ENCODE results near the gene DTYMK.
"Not testable (repeated sequence)": the region's sequence is repeated elsewhere in the genome, so short reads cannot be mapped to it uniquely, and the experiment has no call there.

The DTYMK gene

DNA sequence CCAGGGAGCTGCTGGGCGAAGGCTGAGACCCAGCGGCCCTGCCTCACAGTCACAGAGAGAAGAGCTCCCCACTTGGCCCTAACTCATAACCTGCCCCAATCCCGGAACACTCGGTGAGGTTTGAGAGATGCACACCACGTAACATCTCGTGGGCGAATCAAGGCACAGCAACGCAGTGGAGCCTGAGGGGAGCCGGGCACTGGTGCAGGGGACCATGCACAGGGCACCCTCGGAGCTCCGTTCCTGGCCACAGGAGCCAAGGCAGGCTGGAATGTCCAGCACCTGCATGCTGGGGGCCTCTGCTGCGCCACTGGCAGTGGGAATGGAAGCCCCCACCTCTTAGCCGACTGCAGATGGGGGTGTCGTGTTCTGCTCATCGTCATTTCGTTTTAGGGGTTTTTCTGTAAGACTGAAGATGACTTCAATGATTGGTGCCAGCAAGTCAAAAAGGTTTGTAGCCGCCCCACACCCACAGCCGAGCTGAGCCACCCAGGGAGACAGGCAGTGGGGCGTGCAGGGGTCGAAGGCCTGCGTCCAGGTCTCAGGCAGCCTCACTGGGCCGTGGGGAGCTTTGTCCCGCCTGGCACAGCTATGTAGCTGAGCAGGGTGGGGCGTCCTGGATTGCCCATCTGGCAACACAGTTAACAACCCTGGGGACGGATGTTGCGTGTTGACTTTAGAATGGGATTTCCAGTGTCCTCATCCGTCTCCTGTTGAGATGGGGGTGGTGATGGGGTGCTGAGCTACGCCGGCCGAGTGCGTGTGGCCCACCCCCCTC is 16.1 kb downstream of the DTYMK start:
- TF ChIP-seq, protein P1, sequence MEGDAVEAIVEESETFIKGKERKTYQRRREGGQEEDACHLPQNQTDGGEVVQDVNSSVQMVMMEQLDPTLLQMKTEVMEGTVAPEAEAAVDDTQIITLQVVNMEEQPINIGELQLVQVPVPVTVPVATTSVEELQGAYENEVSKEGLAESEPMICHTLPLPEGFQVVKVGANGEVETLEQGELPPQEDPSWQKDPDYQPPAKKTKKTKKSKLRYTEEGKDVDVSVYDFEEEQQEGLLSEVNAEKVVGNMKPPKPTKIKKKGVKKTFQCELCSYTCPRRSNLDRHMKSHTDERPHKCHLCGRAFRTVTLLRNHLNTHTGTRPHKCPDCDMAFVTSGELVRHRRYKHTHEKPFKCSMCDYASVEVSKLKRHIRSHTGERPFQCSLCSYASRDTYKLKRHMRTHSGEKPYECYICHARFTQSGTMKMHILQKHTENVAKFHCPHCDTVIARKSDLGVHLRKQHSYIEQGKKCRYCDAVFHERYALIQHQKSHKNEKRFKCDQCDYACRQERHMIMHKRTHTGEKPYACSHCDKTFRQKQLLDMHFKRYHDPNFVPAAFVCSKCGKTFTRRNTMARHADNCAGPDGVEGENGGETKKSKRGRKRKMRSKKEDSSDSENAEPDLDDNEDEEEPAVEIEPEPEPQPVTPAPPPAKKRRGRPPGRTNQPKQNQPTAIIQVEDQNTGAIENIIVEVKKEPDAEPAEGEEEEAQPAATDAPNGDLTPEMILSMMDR (IDR thresholded peaks at IDR 0.05; ENCODE audit: low read depth, low read length) = no peak
- no peak overlapping the region for H3K4me3 ChIP-seq (ENCODE audit: low read depth, low read length)

DNA sequence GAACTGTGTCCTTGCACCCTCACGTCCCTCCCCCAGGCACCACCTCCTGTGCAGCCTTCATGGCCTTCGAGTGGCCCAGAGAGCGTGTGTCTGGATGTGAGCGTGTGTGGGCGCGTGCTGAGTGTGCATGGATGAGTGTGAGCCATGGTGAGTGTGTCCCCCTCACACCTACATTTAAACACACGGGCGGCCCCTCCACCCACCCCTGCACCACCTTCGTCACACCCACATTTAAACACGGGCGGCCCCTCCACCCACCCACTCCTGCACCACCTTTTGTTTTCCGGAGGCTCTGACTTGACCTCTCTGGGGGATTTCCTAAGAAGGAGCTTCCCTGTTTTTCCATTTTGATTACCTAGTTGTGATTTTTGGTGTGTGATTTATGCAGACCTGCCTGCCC is 17.8 kb downstream of the DTYMK start:
- TF ChIP-seq, protein P1 (IDR thresholded peaks at IDR 0.05; ENCODE audit: low read depth, low read length) = no peak
- H3K4me3 ChIP-seq (ENCODE audit: low read depth, low read length) = no peak overlapping the region

DNA sequence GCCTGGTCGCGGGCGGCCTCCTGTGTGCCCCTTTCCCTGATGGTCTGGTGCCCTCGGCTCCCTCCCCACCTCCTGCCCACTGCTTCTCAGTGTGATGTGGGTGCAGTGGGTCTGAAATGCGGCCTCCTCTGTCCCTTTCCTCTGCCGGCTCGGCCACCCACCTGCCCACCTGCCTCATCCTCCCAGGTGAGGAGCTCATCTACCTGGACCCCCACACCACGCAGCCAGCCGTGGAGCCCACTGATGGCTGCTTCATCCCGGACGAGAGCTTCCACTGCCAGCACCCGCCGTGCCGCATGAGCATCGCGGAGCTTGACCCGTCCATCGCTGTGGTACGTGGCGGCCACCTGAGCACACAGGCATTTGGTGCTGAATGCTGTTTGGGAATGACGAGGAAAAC is 18.3 kb downstream of the DTYMK start:
- TF ChIP-seq, protein P1 (IDR thresholded peaks at IDR 0.05; ENCODE audit: low read depth, low read length) = no peak
- no peak overlapping the region for H3K4me3 ChIP-seq (ENCODE audit: low read depth, low read length)

DNA sequence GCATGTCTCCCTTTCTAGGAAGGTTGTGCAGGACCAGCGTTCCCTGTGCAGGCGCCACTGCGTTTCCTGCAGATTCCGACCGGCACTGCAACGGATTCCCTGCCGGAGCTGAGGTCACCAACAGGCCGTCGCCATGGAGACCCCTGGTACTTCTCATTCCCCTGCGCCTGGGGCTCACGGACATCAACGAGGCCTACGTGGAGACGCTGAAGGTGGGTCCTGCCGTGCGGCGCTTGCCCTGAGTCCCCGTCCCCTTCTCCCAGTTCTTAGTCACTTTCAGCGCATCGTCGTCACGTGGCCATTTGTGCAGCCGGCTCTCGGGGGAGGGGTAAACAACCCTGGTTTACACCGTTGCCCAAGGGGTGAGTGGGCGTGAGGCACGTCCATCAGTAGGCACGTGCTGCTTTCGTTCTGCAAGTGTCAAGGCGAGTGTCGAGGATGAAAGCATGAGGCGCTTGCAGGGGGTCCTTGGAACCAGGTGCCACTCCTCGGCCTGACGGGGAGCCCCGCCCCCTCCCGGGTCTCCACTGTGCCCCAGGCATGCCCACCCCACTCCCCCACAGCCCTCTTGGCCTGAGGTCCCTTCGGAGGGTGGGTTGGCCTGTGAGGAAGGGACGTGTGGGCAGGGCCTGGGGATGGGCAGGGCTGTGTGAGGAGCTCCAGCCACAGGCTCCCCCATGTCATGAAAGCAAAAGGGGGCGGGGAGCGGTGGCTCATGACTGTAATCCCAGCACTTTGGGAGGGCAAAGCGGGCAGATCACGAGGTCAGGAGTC is 19.8 kb downstream of the DTYMK start:
- no peak overlapping the region for H3K4me3 ChIP-seq (ENCODE audit: low read depth, low read length)
- TF ChIP-seq, protein P1 (IDR thresholded peaks at IDR 0.05; ENCODE audit: low read depth, low read length) = no peak

DNA sequence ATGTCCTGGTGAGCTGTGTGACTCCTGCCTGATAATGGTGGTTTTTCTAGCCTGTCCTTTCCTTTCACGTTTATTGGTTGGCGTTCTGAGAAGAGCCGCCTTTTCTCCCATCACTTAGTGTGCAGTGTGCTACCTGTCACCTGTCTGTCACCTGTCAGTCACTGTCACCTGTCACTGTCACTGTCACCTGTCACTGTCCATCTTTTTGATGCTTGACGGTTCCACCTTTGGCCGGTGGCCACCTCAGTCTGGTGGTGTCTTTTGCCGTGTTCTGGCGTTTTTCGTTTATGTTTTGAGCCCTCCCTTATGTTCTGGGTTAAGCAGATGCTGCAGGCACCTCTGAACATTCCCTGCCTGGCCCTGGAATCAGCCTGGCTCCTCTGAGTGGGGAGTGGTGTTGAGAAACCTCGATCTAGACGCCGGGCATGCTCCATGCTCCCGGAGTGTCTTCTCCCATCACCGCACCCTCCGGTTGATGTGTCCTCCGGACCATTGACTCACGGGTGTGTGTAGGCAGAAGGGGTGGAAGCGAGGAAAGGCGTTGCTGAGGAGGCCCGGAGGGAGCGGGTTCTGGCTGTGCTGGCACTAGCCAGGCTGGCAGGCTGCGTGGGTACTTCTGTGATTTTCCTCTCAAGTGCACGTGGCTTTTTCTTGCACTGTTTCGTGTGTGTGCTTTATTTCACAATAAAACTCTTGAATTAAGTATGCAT is 20.7 kb downstream of the DTYMK start:
- TF ChIP-seq, protein P1 (IDR thresholded peaks at IDR 0.05; ENCODE audit: low read depth, low read length) = no peak

DNA sequence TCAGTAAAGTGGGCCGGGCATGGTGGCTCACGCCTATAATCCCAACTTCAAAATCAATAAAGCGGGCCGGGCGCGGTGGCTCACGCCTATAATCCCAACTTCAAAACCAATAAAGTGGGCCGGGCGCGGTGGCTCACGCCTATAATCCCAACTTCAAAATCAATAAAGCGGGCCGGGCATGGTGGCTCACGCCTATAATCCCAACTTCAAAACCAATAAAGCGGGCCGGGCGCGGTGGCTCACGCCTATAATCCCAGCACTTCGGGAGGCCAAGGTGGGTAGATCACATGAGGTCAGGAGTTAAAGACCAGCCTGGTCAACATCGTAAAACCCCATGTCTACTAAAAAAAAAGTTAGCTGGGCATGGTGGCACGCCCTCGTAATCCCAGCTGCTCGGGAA is 23.9 kb downstream of the DTYMK start:
- not testable (repeated sequence) for H3K4me3 ChIP-seq (ENCODE audit: low read depth, low read length)

More for the DNA sequence above, 20.7 kb downstream of the DTYMK start:
- 0 out of 2 replicates have a peak overlapping the region, but pooled peaks have one; percentile 10 for H3K4me3 ChIP-seq (ENCODE audit: low read depth, low read length)

DNA sequence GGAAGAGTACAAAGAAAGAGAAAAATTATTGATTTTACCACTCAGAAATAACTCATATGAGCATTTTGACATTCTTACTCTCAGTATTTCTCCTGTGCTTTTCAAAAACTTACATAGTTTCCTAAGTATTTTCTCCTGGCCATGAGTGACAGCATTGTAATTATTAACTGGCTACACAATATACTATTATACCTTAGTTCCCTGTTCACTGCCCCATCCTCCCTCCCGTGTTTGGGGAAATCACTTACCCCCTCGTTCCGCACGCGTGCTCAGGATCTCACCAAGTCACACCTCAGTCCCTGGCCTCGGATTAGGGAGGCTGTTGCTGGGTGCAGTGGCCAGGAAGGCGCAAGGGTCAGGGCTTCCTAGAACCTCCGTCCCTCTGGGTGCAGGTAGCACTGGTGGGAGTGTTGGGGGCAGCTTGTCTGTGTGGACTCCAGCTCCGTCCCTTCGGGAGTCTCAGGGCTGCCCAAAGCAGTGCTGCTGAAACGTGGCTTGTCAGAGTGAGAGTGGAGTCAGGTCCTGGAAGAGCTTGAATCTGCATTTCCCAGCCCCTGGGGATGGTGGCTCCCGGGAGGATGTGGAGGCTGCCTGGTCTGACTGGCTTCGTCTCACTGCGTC is 25.9 kb downstream of the DTYMK start:
- no peak overlapping the region for H3K4me3 ChIP-seq (ENCODE audit: low read depth, low read length)
- TF ChIP-seq, protein P1 (IDR thresholded peaks at IDR 0.05; ENCODE audit: low read depth, low read length) = no peak

Data from WI38 (cell line).